Vagina (tissue), 2 donors: ENCODE results near the gene RAB7B. TPM values are rescaled to one million over a fixed set of nuclear protein-coding genes. Genes with fewer than 3 reads are reported as not detected.

Experiments
- DNase-seq, 2 donors: peaks; one replicate each; pipeline ENCODE4 v3.0.0-alpha.2; 2017; ENCODE audit errors: extremely low spot score in 2 of 2
- H3K27ac ChIP-seq: fragments of 200-600 bp; sonication (generic); one replicate; pipeline ENCODE4 v1.5.1; 2019
- H3K27me3 ChIP-seq: fragments of 200-600 bp; sonication (generic); one replicate; pipeline ENCODE4 v1.5.1; 2019
- H3K36me3 ChIP-seq, 2 donors: fragments of 200-600 bp; sonication (generic); one replicate each; pipeline ENCODE4 v1.5.1; 2017 to 2019
- H3K4me1 ChIP-seq: fragments of 200-600 bp; sonication (generic); one replicate; pipeline ENCODE4 v1.5.1; 2019
- H3K4me3 ChIP-seq, 2 donors: fragments of 200-600 bp; sonication (generic); 1 replicate in 1 of 2; 2 replicates in 1 of 2; pipeline ENCODE4 v1.5.1; 2016 to 2019
- H3K9me3 ChIP-seq: fragments of 200-600 bp; sonication (generic); one replicate; pipeline ENCODE4 v1.5.1; 2019
- CTCF ChIP-seq, 3 experiments: fragments of 450-650 bp in 2 of 3; fragments of 200-600 bp in 1 of 3; sonication (generic) in 1 of 3; IDR thresholded peaks; one replicate each; pipeline ENCODE4 v1.5.1; 2017 to 2019; ENCODE audit warnings: antibody characterized with exemption in 3 of 3, mild to moderate bottlenecking in 2 of 3, moderate library complexity in 2 of 3
- POLR2A ChIP-seq, 2 donors: fragments of 450-650 bp; IDR thresholded peaks; one replicate each; pipeline ENCODE4 v1.6.1; 2017; ENCODE audit warnings: antibody characterized with exemption in 2 of 2, mild to moderate bottlenecking in 2 of 2, moderate library complexity in 2 of 2
- POLR2AphosphoS5 ChIP-seq, 2 donors: sonication (generic); formaldehyde crosslinking; IDR thresholded peaks; one replicate each; pipeline ENCODE4 v1.9.0; 2017; ENCODE audit warnings: antibody characterized with exemption in 2 of 2, mild to moderate bottlenecking in 2 of 2, low read depth in 1 of 2; ENCODE audit not compliant: insufficient read depth in 1 of 2
- intact Hi-C: fragments of 100-400 bp; cut with DNase I; formaldehyde crosslinking; loops from one replicate; pipeline ENCODE4 v1.15.1; 2023
- total RNA-seq: library from RNA; depleted of rRNA; stranded (reverse); fragments of >200 nt; gene quantifications from one replicate; pipeline ENCODE4 v1.2.3, GENCODE V29; 2016

The RAB7B gene
- total RNA-seq, 1 donor from 2014 or later, result 6.1 TPM

- intact Hi-C loops, result no loop called here
These were observed 8.8 kb downstream of the RAB7B start for GRCh38 chr1:205994346-205994745.

GRCh38 chr1:205993068-205993467 lies 10.1 kb downstream of the RAB7B start:
- TF ChIP-seq CTCF (IDR thresholded peaks at IDR 0.05), result no peak
- no peak for TF ChIP-seq POLR2AphosphoS5 (IDR thresholded peaks at IDR 0.05; ENCODE audit: insufficient read depth in 1 of 2, low read depth in 1 of 2)
- no peak for TF ChIP-seq POLR2A (IDR thresholded peaks at IDR 0.05)
- H3K27ac ChIP-seq, result no peak overlapping the region
- no peaks in the 10 kb centered on the region for H3K27me3 ChIP-seq
- no peak overlapping the region for H3K4me3 ChIP-seq
- no peak for DNase-seq
- H3K36me3 ChIP-seq, result peaks cover 0 to 40% of the 10 kb centered on the region in 2 donors
- peaks cover 7% of the 10 kb centered on the region for H3K4me1 ChIP-seq
- intact Hi-C loops, result no loop called here
- H3K9me3 ChIP-seq, result no peaks in the 10 kb centered on the region

More at GRCh38 chr1:205994346-205994745, 8.8 kb downstream of the RAB7B start:
- no peak overlapping the region for H3K4me3 ChIP-seq
- TF ChIP-seq POLR2AphosphoS5 (IDR thresholded peaks at IDR 0.05; ENCODE audit: insufficient read depth in 1 of 2, low read depth in 1 of 2) (no peak), POLR2A (IDR thresholded peaks at IDR 0.05) (no peak), CTCF (IDR thresholded peaks at IDR 0.05) (no peak)
- H3K27ac ChIP-seq, result no peak overlapping the region
- no peak for DNase-seq
- peaks cover 0 to 38% of the 10 kb centered on the region in 2 donors for H3K36me3 ChIP-seq
- peaks cover 19% of the 10 kb centered on the region for H3K4me1 ChIP-seq
- no peaks in the 10 kb centered on the region for H3K27me3 ChIP-seq
- no peaks in the 10 kb centered on the region for H3K9me3 ChIP-seq

- no peaks in the 10 kb centered on the region for H3K9me3 ChIP-seq
These were observed 10.8 kb downstream of the RAB7B start for GRCh38 chr1:205992218-205992882.

GRCh38 chr1:205991237-205991636 lies 12.0 kb downstream of the RAB7B start:
- Histone ChIP-seq H3K9me3 (no peaks in the 10 kb centered on the region), H3K4me1 (no peaks in the 10 kb centered on the region), H3K27me3 (no peaks in the 10 kb centered on the region), H3K4me3 (no peak overlapping the region), H3K36me3 (peaks cover 0 to 40% of the 10 kb centered on the region in 2 donors), H3K27ac (no peak overlapping the region)
- TF ChIP-seq POLR2A (IDR thresholded peaks at IDR 0.05) (no peak), POLR2AphosphoS5 (IDR thresholded peaks at IDR 0.05; ENCODE audit: insufficient read depth in 1 of 2, low read depth in 1 of 2) (no peak), CTCF (IDR thresholded peaks at IDR 0.05) (no peak)
- DNase-seq, result no peak
- intact Hi-C loops, result no loop called here

More at GRCh38 chr1:205992218-205992882, 10.8 kb downstream of the RAB7B start:
- H3K4me1 ChIP-seq, result no peaks in the 10 kb centered on the region
- intact Hi-C loops, result no loop called here
- no peaks in the 10 kb centered on the region for H3K27me3 ChIP-seq
- no peak for TF ChIP-seq CTCF (IDR thresholded peaks at IDR 0.05)
- no peak for TF ChIP-seq POLR2AphosphoS5 (IDR thresholded peaks at IDR 0.05; ENCODE audit: insufficient read depth in 1 of 2, low read depth in 1 of 2)
- TF ChIP-seq POLR2A (IDR thresholded peaks at IDR 0.05), result no peak
- peaks cover 0 to 40% of the 10 kb centered on the region in 2 donors for H3K36me3 ChIP-seq
- DNase-seq, result no peak
- H3K4me3 ChIP-seq, result no peak overlapping the region
- no peak overlapping the region for H3K27ac ChIP-seq

- TF ChIP-seq POLR2A (IDR thresholded peaks at IDR 0.05) (no peak), CTCF (IDR thresholded peaks at IDR 0.05) (no peak), POLR2AphosphoS5 (IDR thresholded peaks at IDR 0.05; ENCODE audit: insufficient read depth in 1 of 2, low read depth in 1 of 2) (no peak)
- H3K27ac ChIP-seq, result no peak overlapping the region
- H3K4me3 ChIP-seq, result no peak overlapping the region
- no peak for DNase-seq
- no peaks in the 10 kb centered on the region for H3K4me1 ChIP-seq
- no peaks in the 10 kb centered on the region for H3K27me3 ChIP-seq
- intact Hi-C loops, result no loop called here
- peaks cover 0 to 40% of the 10 kb centered on the region in 2 donors for H3K36me3 ChIP-seq
- no peaks in the 10 kb centered on the region for H3K9me3 ChIP-seq
These were observed 13.0 kb downstream of the RAB7B start for GRCh38 chr1:205990226-205990625.
